GM19372 (cell line): ENCODE results near the gene COL4A5.

Source experiments
- ATAC-seq: cut with Tn5 transposase; IDR thresholded peaks from one replicate; pipeline ENCODE4 v1.9.1; 2021; ENCODE audit warnings: mild to moderate bottlenecking, low read depth, moderate library complexity; ENCODE audit not compliant: unreplicated experiment

COL4A5 gene

GRCh38 chrX:108736509-108737479, 297.2 kb downstream of the COL4A5 start, which contains the start of gene IRS4:
IRS4 (minus strand) TSS chrX:108736563.
- ATAC-seq = no peak

GRCh38 chrX:108737754-108738153, 298.1 kb downstream of the COL4A5 start:
- no peak for ATAC-seq

GRCh38 chrX:108740299-108740774, 300.7 kb downstream of the COL4A5 start:
- no peak for ATAC-seq
